ENCODE results near the gene MINDY1. TPM values are rescaled to one million over a fixed set of nuclear protein-coding genes. Genes with fewer than 3 reads are reported as not detected.

The MINDY1 gene
- total RNA-seq, 1 donor: 16.4 TPM

DNA sequence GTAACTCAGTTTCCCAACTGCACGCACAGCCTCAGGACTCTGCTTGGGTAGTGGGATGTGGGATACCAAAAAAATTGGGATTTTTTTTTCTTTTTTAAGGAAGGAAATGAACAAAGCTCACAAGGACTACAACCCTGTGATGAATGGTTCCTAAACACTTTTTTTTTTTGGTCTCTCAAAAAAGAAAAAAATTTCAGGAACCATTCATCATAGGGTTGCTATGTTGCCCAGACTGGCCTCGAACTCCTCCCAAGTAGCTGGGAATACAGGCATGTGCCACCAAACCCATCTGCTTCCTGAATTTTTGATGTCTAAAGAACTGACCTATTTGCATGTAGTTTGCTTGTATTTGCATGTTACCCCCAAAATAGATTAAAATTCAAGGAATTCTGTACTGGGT, 6.8 kb downstream of the MINDY1 start:
- no peak for DNase-seq (ENCODE audit: low read depth)
- TF ChIP-seq, protein P1, sequence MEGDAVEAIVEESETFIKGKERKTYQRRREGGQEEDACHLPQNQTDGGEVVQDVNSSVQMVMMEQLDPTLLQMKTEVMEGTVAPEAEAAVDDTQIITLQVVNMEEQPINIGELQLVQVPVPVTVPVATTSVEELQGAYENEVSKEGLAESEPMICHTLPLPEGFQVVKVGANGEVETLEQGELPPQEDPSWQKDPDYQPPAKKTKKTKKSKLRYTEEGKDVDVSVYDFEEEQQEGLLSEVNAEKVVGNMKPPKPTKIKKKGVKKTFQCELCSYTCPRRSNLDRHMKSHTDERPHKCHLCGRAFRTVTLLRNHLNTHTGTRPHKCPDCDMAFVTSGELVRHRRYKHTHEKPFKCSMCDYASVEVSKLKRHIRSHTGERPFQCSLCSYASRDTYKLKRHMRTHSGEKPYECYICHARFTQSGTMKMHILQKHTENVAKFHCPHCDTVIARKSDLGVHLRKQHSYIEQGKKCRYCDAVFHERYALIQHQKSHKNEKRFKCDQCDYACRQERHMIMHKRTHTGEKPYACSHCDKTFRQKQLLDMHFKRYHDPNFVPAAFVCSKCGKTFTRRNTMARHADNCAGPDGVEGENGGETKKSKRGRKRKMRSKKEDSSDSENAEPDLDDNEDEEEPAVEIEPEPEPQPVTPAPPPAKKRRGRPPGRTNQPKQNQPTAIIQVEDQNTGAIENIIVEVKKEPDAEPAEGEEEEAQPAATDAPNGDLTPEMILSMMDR (IDR thresholded peaks at IDR 0.05; ENCODE audit: insufficient read depth, low read length): no peak
- no peak overlapping the region for H3K4me3 ChIP-seq (ENCODE audit: low read depth, low read length)

DNA sequence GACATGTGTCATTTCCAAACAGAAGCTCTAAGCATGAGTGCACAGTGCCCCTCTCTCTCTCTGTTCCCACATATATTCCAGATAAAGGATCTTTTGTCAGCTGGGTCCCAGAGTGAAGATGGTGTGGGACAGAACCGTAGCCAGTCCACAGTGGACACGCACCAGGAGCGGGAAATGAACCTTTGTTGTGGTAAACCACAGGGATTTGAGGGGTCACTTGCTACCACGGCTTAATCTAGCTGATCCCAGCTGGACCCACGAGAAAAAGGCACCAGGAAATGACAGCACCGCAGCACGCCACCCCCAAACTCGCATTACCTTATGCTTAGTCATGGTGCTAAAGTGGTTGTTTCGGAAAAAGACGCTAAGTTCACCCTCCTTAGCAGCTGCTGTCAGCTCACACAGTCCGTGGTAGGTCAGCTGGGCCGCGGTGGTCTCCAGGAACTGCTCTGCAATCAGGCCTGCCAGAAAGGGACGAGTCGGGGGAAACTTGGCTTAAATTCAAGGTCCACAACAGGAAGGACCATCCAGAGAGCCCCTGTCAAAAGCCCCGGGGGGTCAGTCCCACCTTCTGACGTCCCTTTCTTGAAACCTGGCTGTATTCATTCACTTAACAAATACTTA, 7.5 kb downstream of the MINDY1 start:
- H3K4me3 ChIP-seq (ENCODE audit: low read depth, low read length): no peak overlapping the region
- TF ChIP-seq, protein P1 (IDR thresholded peaks at IDR 0.05; ENCODE audit: insufficient read depth, low read length): no peak
- peak; percentile 16 for DNase-seq (ENCODE audit: low read depth)

- no peak overlapping the region for H3K4me3 ChIP-seq (ENCODE audit: low read depth, low read length)
- TF ChIP-seq, protein P1 (IDR thresholded peaks at IDR 0.05; ENCODE audit: insufficient read depth, low read length): no peak
- DNase-seq (ENCODE audit: low read depth): no peak
These were observed 8.8 kb downstream of the MINDY1 start for GRCh38 chr1:150997949-150998348.

GRCh38 chr1:150997126-150997872, 9.4 kb downstream of the MINDY1 start:
- DNase-seq (ENCODE audit: low read depth): no peak
- TF ChIP-seq, protein P1 (IDR thresholded peaks at IDR 0.05; ENCODE audit: insufficient read depth, low read length): no peak
- no peak overlapping the region for H3K4me3 ChIP-seq (ENCODE audit: low read depth, low read length)

GRCh38 chr1:150995896-150996295, 10.8 kb downstream of the MINDY1 start:
- peak; percentile 56 for DNase-seq (ENCODE audit: low read depth)
- H3K4me3 ChIP-seq (ENCODE audit: low read depth, low read length): no peak overlapping the region
- TF ChIP-seq, protein P1 (IDR thresholded peaks at IDR 0.05; ENCODE audit: insufficient read depth, low read length): peak; percentile 70

DNA sequence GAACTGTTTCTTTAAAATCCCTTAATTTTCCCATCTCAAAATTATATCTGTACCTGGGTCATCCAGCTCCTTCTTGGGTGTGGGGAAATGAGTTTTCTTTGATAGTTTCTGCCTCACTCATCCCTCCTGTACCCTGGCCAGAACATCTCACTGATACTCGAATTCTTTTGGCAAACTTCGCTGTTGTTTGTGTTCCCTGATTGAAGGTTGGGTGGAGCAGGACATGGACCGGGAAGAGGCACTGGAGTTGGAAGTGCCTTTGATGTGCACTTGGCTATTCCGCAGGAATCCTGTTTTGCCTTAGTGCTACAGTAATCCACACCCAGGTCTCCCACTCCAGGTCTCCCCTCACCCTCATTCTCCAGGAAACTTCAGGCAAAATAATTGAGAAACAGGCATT, 11.2 kb downstream of the MINDY1 start:
- no peak for DNase-seq (ENCODE audit: low read depth)
- H3K4me3 ChIP-seq (ENCODE audit: low read depth, low read length): no peak overlapping the region
- TF ChIP-seq, protein P1 (IDR thresholded peaks at IDR 0.05; ENCODE audit: insufficient read depth, low read length): no peak

Data from fibroblast of the aortic adventitia (primary cell).